Heart right ventricle (tissue), 16 donors: ENCODE results near the gene LMO7. TPM values are rescaled to one million over a fixed set of nuclear protein-coding genes. Genes with fewer than 3 reads are reported as not detected.

Source experiments
- ATAC-seq, 8 donors: fragments of 200-7000 bp; cut with Tn5 transposase; one replicate each; pipeline ENCODE4 v1.9.1; 2020; ENCODE audit warnings: mild to moderate bottlenecking in 8 of 8, moderate library complexity in 8 of 8, moderate number of reproducible peaks in 1 of 8
- DNase-seq, 2 donors: peaks; one replicate each; pipeline ENCODE4 v3.0.0-alpha.2; 2020
- H3K27ac ChIP-seq, 10 donors: fragments of 200-600 bp; sonication (generic) in 2 of 10; one replicate each; pipeline versions ENCODE4 v1.5.0 to v1.8.0; 2020 to 2022; ENCODE audit warnings: mild to moderate bottlenecking in 3 of 10
- H3K27me3 ChIP-seq, 7 donors: fragments of 200-600 bp; one replicate each; pipeline ENCODE4 v1.8.0; 2021 to 2022; ENCODE audit warnings: mild to moderate bottlenecking in 2 of 7
- H3K36me3 ChIP-seq, 9 donors: fragments of 200-600 bp; sonication (generic) in 1 of 9; one replicate each; pipeline versions ENCODE4 v1.5.0 to v1.8.0; 2020 to 2022; ENCODE audit warnings: mild to moderate bottlenecking in 2 of 9
- H3K4me1 ChIP-seq, 9 donors: fragments of 200-600 bp; sonication (generic) in 1 of 9; one replicate each; pipeline versions ENCODE4 v1.5.0 to v1.8.0; 2020 to 2022; ENCODE audit warnings: mild to moderate bottlenecking in 4 of 9
- H3K4me3 ChIP-seq, 10 donors: fragments of 200-600 bp; sonication (generic) in 2 of 10; one replicate each; pipeline versions ENCODE4 v1.5.0 to v1.8.0; 2020 to 2022; ENCODE audit warnings: mild to moderate bottlenecking in 7 of 10, moderate library complexity in 2 of 10
- H3K9me3 ChIP-seq, 11 donors: fragments of 200-600 bp in 10 of 11; sonication (generic) in 2 of 11; one replicate each; pipeline versions ENCODE4 v1.5.0 to v1.8.0; 2013 to 2022; ENCODE audit warnings: mild to moderate bottlenecking in 2 of 11, control low read depth in 1 of 11, moderate library complexity in 1 of 11
- WGBS, 2 donors: extraction: QIAGEN DNeasy Blood & Tissue Kit; methylation state at CpG; one replicate each; pipeline ENCODE4 v1.1.7; 2013; ENCODE audit warnings: inconsistent platforms in 1 of 2; 5-methylcytosine and 5-hydroxymethylcytosine counted together
- intact Hi-C, 10 donors: fragments of 100-400 bp; cut with DNase I; formaldehyde crosslinking; loops; one replicate each; pipeline versions ENCODE4 v1.11.1 to v1.14.2; 2022
- polyA plus RNA-seq, 2 donors: library from polyadenylated mRNA; stranded (reverse); fragments of 200-250 nt; gene quantifications; one replicate each; pipeline ENCODE4 v1.2.3, GENCODE V29; 2013
- total RNA-seq, 10 donors: library from RNA; stranded (reverse); fragmentation: NEBNext Ultra II Directional in 3 of 10; extraction: Animal tissue kit (Norgen Biotek cat#: 25700) in 3 of 10; gene quantifications; one replicate each; pipeline versions ENCODE4 v1.2.1 to v1.2.4, GENCODE V29; 2021 to 2023
- TF ChIP-seq, protein P1 (sequence below), 9 donors: fragments of 200-600 bp; sonication (generic) in 2 of 9; IDR thresholded peaks; one replicate each; pipeline versions ENCODE4 v1.5.0 to v1.8.0; 2021 to 2022; ENCODE audit warnings: antibody characterized with exemption in 9 of 9, mild to moderate bottlenecking in 5 of 9, moderate library complexity in 1 of 9
- donor health status: Arrhythmogenic right ventricular cardiomyopathy.
- donor health status: ischemic (EF 13 %, LVEDD 7.1; RV severe dilation, severe dysfunction).
- donor health status: healthy with polysubstance abuse.
- donor health status: DM: no; HTN: yes; CAD: no.
- donor health status: DM: no; HTN: no; CAD: no.
- donor health status: ischemic (EF 25% LVEDD 6.9; RV normal size, moderate dysfunction).
- donor health status: ischemic (EF 25% LVEDD 5.7; RV mildly dilated, moderate dysfunction).
- donor health status: healthy.
- donor health status: DM: yes; HTN: yes; CAD: no.
- donor health status: Ischemic cardiomyopathy.
- donor health status: ischemic (EF 35%, LVEDD 5.7; RV mildly dilated, moderate dysfunction).
- donor health status: nonischemic (EF 11% LVEDD 7.7; RV severe dilation, severe dysfunction).
- donor health status: DM: yes; HTN: yes; CAD: no.
- donor health status: PGD.
- donor health status: ischemic (EF 29% LVEDD 5.4; RV normal size, mild dysfunction).
- donor health status: nonischemic (EF 23%, LVEDD 6.1; RV moderate dilation, normal function).

The LMO7 gene
- total and polyA plus RNA-seq, 12 donors: 147 to 600 (median 504) TPM

DNA sequence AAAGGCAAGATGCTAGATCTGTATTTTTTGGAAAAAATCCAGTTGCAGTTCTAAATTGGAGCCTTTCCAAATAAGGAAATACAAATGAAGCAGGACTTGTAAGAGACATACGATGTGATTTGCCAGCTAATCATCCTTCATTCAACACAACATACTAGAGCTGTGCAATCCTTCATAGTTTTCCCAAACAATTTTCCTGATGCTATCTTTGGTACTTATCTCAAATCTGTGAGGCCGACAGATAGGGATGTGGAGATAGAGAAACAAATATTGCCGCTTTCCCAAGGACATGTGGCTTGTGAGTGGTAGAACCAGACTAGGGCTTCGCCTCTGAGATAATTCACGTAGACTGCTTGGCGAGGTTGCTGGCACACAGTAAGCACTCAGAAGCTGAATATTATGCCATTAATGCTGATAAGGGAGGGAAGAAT is 176.6 kb downstream of the LMO7 start:
- Histone ChIP-seq H3K9me3 (no peaks in the 10 kb centered on the region), H3K27ac (peak overlapping the region in 7 of 10 donors; percentile 13 to 54 (median 33)), H3K27me3 (no peaks in the 10 kb centered on the region), H3K36me3 (peaks cover 0 to 9% (median 0%) of the 10 kb centered on the region in 9 donors), H3K4me3 (peak overlapping the region in 1 of 10 donors; percentile 4), H3K4me1 (peaks cover 4 to 74% (median 29%) of the 10 kb centered on the region in 9 donors)
- TF ChIP-seq, protein P1, sequence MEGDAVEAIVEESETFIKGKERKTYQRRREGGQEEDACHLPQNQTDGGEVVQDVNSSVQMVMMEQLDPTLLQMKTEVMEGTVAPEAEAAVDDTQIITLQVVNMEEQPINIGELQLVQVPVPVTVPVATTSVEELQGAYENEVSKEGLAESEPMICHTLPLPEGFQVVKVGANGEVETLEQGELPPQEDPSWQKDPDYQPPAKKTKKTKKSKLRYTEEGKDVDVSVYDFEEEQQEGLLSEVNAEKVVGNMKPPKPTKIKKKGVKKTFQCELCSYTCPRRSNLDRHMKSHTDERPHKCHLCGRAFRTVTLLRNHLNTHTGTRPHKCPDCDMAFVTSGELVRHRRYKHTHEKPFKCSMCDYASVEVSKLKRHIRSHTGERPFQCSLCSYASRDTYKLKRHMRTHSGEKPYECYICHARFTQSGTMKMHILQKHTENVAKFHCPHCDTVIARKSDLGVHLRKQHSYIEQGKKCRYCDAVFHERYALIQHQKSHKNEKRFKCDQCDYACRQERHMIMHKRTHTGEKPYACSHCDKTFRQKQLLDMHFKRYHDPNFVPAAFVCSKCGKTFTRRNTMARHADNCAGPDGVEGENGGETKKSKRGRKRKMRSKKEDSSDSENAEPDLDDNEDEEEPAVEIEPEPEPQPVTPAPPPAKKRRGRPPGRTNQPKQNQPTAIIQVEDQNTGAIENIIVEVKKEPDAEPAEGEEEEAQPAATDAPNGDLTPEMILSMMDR (IDR thresholded peaks at IDR 0.05): no peak
- no peak for DNase-seq
- intact Hi-C loops: no loop called here
- peak in 6 of 8 donors; percentile 9 to 73 (median 51) for ATAC-seq
- WGBS, 2 donors: 25 to 29% methylated on average over 6 of the region's 6 CpGs

DNA sequence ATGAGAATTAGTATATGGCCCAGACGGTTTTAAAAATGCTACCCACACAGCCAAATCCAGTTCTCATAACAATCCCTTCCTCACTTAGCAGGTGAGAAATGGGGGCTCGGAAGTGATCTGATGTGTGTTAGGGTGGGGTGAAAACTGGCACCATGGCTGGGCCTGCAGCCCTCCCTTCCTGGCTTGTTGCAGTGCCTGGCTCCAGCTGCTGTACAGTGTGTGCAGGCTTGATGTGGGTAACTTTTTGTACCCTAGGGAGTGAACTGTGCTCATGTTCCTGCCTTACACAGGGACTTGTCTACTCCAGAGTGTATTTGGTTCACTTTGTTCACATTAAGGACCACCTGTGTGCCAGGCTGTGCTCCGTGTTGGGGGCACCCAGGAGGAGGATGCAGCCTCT is 177.2 kb downstream of the LMO7 start:
- Histone ChIP-seq H3K4me3 (peak overlapping the region in 1 of 10 donors; percentile 4), H3K9me3 (no peaks in the 10 kb centered on the region), H3K4me1 (peaks cover 4 to 80% (median 35%) of the 10 kb centered on the region in 9 donors), H3K27ac (peak overlapping the region in 7 of 10 donors; percentile 7 to 54 (median 33)), H3K27me3 (no peaks in the 10 kb centered on the region), H3K36me3 (peaks cover 0 to 15% (median 0%) of the 10 kb centered on the region in 9 donors)
- TF ChIP-seq, protein P1 (IDR thresholded peaks at IDR 0.05): no peak
- 43 to 44% methylated on average over 3 of the region's 3 CpGs for WGBS, 2 donors
- peak; percentile 41 to 95 (median 73) for ATAC-seq
- intact Hi-C loops: no loop called here
- peak in 1 of 2 donors; percentile 17 for DNase-seq

DNA sequence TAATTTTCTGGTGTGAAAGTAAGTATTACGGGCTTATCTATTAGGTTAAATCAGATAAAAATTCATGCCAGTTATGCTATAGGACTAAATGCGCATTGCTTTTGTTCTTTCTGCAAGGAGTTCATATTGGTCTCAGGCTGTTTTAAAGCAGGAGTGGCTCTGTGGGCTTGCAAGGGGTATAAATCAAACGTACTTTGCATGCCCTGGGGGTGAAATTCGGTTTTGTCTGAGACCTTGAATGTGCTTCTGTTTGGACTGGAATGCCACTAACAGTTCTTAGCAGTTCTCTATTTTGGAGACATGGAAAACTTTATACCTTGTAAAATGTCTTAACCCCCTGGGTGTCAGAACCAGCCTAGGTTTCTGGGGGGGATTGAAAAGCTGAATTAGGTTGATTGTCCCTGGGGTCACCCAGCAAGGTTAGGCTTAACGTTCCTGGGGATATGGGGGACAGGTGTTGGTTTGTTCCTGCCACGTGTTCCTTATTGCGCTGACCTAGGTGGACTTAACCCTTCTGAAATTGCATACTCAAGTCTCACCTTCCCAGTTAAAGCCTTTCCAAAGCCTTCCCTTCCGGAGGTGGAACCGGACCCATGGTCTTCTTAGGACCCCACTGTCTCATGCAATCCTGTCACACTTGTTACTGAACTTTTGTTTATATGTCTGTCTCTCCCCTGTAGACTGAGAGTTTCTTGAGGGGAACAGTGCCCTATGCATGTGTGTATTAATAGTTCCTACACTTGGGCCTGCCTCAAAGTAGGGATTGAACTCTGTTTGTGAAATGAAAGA is 182.2 kb downstream of the LMO7 start:
- 64 to 73% methylated on average over 9 of the region's 9 CpGs for WGBS, 2 donors
- ATAC-seq: peak in 5 of 8 donors; percentile 13 to 47 (median 45)
- DNase-seq: no peak
- H3K27ac ChIP-seq: peak overlapping the region in 2 of 10 donors; percentile 6 to 54
- intact Hi-C loops: no loop called here
- no peak overlapping the region for H3K4me3 ChIP-seq
- no peaks in the 10 kb centered on the region for H3K9me3 ChIP-seq
- H3K27me3 ChIP-seq: no peaks in the 10 kb centered on the region
- TF ChIP-seq, protein P1 (IDR thresholded peaks at IDR 0.05): no peak
- peaks cover 0 to 57% (median 16%) of the 10 kb centered on the region in 9 donors for H3K4me1 ChIP-seq
- peaks cover 0 to 57% (median 5%) of the 10 kb centered on the region in 9 donors for H3K36me3 ChIP-seq

DNA sequence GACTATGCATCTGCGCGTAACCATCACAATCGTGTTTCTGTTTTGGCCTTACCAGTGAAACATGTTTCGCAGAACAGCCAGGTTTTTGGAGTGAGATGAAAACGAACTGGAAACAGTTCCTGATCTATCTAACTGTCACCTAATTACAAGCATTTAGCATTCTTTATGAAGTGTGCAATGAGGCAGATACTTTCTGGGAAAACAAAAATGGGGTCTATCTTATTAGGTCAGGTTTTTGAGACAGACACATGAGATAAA is 182.8 kb downstream of the LMO7 start:
- TF ChIP-seq, protein P1 (IDR thresholded peaks at IDR 0.05): no peak
- Histone ChIP-seq H3K9me3 (no peaks in the 10 kb centered on the region), H3K36me3 (peaks cover 0 to 62% (median 6%) of the 10 kb centered on the region in 9 donors), H3K27ac (peak overlapping the region in 1 of 10 donors; percentile 54), H3K27me3 (no peaks in the 10 kb centered on the region), H3K4me1 (peaks cover 0 to 57% (median 13%) of the 10 kb centered on the region in 9 donors), H3K4me3 (no peak overlapping the region)
- intact Hi-C loops: no loop called here
- DNase-seq (no peak), ATAC-seq (no peak)
- WGBS, 2 donors: 62 to 67% methylated on average over 5 of the region's 5 CpGs
